Mucosa of rectum (tissue), 2 donors: ENCODE measurements around the gene CHRNB1.

ENCODE experiments used
- H3K27ac ChIP-seq, 2 donors: one replicate each; pipeline ENCODE4 v1.7.0; 2013; ENCODE audit warnings: inconsistent platforms in 2 of 2, low read depth in 2 of 2, low read length in 2 of 2
- H3K27me3 ChIP-seq, 2 donors: one replicate each; pipeline ENCODE4 v1.7.0; 2013; ENCODE audit warnings: low read length in 2 of 2; ENCODE audit not compliant: control insufficient read depth in 2 of 2, insufficient read depth in 2 of 2
- H3K36me3 ChIP-seq, 2 donors: one replicate each; pipeline ENCODE4 v1.7.0; 2013; ENCODE audit warnings: low read length in 2 of 2; ENCODE audit not compliant: control insufficient read depth in 2 of 2, insufficient read depth in 2 of 2
- H3K4me1 ChIP-seq, 2 donors: one replicate each; pipeline ENCODE4 v1.7.0; 2013; ENCODE audit warnings: low read length in 2 of 2, mild to moderate bottlenecking in 1 of 2; ENCODE audit not compliant: control insufficient read depth in 2 of 2, insufficient read depth in 2 of 2
- H3K4me3 ChIP-seq, 2 donors: one replicate each; pipeline ENCODE4 v1.7.0; 2013; ENCODE audit warnings: low read length in 2 of 2
- H3K9ac ChIP-seq, 2 donors: one replicate each; pipeline ENCODE4 v1.7.0; 2013; ENCODE audit warnings: low read length in 2 of 2, low read depth in 1 of 2, mild to moderate bottlenecking in 1 of 2
- H3K9me3 ChIP-seq, 2 donors: one replicate each; pipeline ENCODE4 v1.7.0; 2013; ENCODE audit warnings: low read length in 2 of 2; ENCODE audit not compliant: control insufficient read depth in 2 of 2
- donor health status: healthy.
- donor health status: Normal muscosa, but diverticular disease.

Gene CHRNB1

DNA sequence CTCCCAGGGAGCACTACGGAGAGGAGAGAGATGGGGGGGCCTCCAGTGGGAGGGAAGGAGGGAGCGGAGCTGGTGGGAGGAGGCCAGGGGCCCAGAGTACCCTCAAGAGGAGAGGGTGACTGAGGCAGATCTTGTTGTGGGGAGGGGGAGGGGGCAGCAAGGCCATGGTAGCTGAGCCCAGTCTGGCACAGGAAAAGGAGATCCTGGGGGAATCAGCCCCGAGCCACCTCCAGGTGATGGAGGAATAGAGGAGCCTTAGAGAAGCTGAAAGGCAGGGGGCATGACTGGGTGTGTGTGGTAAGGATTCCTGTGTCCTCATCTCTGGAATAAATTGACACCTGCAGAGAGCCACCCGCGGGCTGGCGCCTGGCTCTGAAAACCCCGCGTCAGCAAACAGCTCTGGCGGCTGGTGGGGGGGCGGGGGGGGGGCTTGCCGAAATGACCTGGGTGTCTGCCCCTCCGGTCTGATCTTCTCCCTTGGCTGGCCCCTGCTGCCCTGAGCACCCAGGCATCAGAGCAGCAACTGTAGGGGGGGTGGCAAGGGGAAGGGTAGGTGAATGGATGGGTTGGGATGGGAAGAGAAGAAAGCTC lies 38.5 kb upstream of the CHRNB1 start:
- Histone ChIP-seq H3K27me3 (peaks cover 0 to 12% of the 10 kb centered on the region in 2 donors), H3K9ac (no peak overlapping the region), H3K4me3 (no peak overlapping the region), H3K27ac (no peak overlapping the region), H3K9me3 (no peaks in the 10 kb centered on the region), H3K4me1 (peaks cover 6 to 7% of the 10 kb centered on the region in 2 donors), H3K36me3 (no peaks in the 10 kb centered on the region)

DNA sequence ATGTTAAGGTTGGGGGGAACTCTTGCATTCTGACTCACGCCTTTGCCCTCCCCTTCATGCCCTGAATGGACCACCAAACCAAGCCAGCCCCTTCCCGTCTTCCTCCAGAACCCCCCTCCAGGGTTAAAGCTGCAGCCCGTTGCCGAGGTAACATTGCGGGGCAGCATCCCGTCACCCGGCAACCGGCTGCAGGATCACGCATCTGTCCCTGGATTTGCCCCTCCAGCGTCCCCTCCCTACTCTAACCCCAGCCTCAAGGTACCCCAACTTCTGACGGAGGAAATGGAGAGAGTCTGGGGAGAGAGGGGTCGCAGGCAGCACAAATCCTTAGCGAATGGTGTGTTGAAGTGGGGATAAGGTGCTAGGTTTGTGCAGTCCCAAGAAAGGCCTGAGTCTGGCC lies 37.8 kb upstream of the CHRNB1 start:
- H3K36me3 ChIP-seq: no peaks in the 10 kb centered on the region
- H3K9ac ChIP-seq: no peak overlapping the region
- H3K9me3 ChIP-seq: no peaks in the 10 kb centered on the region
- H3K27ac ChIP-seq: no peak overlapping the region
- H3K27me3 ChIP-seq: peaks cover 0 to 12% of the 10 kb centered on the region in 2 donors
- H3K4me3 ChIP-seq: no peak overlapping the region
- peaks cover 6 to 7% of the 10 kb centered on the region in 2 donors for H3K4me1 ChIP-seq

DNA sequence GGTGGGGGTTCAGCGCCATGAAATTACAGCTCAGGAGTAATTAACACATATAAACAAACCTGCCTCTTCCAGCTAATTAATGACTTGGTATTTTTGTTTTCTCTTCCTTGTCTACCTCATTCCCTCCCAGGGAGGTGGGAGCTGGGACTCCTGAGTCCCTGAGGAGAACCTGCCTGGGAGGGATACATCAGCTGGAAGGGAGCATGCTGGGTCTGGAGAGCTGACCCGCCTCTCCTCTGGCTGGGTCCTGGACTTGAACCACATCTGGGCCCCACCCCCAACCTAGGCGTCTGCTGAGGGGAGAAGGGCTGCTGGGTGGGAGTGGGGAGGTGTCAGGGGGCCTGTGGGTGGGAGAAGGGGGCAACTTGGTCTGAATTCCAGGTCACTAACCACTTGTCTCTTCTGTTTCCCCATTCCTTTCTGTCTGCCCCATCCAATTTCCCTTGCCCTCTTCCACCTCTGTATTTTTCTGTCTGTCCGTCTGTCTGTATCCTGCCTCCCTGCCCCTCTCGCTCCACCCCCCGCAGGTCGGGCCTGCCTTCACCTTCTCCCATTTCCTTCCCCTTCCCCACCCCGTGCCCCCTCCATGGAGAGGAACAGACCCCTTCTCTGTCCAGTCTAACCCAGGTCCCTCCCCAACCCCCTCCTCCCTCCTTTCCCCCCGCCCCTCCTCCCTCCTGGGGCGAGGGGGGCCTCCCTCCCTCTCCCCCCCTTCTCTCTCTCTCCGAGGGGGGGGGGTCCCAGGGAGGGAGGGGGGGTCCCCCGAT lies 37.2 kb upstream of the CHRNB1 start, which contains the start of gene NLGN2:
Gene NLGN2, plus strand, starts transcription at position 361 of the 767 bp plus-strand sequence. CDS start 411 bp downstream, outside the sequence.
- Histone ChIP-seq H3K9me3 (no peaks in the 10 kb centered on the region), H3K4me3 (no peak within 1 kb of the TSS), H3K27ac (no peak within 1 kb of the TSS), H3K4me1 (peaks cover 5 to 6% of the 10 kb centered on the region in 2 donors), H3K36me3 (no peaks in the 10 kb centered on the region), H3K27me3 (peaks cover 0 to 12% of the 10 kb centered on the region in 2 donors), H3K9ac (no peak within 1 kb of the TSS)

DNA sequence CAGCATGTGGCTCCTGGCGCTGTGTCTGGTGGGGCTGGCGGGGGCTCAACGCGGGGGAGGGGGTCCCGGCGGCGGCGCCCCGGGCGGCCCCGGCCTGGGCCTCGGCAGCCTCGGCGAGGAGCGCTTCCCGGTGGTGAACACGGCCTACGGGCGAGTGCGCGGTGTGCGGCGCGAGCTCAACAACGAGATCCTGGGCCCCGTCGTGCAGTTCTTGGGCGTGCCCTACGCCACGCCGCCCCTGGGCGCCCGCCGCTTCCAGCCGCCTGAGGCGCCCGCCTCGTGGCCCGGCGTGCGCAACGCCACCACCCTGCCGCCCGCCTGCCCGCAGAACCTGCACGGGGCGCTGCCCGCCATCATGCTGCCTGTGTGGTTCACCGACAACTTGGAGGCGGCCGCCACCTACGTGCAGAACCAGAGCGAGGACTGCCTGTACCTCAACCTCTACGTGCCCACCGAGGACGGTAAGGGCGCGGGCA lies 36.6 kb upstream of the CHRNB1 start:
- Histone ChIP-seq H3K9me3 (no peaks in the 10 kb centered on the region), H3K4me3 (no peak overlapping the region), H3K36me3 (no peaks in the 10 kb centered on the region), H3K27me3 (peaks cover 0 to 12% of the 10 kb centered on the region in 2 donors), H3K27ac (no peak overlapping the region), H3K9ac (no peak overlapping the region), H3K4me1 (no peaks in the 10 kb centered on the region)

DNA sequence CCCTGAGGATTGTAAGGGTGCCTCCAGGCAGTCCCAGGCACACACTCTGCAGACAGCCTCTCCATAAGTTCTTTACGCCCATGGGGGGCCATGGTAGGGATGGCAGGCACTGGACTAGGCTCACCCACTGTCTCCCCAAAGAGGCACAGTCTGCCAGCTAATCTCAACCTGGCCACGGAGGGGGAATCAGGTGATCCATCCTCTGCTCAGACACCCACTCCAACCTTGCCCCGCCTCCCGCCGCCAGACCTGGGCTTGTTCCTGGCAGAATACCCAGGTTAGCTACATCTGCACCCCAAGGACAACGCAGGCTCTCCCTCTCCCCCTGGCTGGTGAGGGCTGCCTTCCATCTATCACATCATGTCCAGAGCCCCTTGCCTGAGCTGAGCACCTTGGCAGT lies 36.0 kb upstream of the CHRNB1 start:
- Histone ChIP-seq H3K9me3 (no peaks in the 10 kb centered on the region), H3K9ac (no peak overlapping the region), H3K27me3 (peaks cover 0 to 12% of the 10 kb centered on the region in 2 donors), H3K27ac (no peak overlapping the region), H3K4me1 (no peaks in the 10 kb centered on the region), H3K4me3 (no peak overlapping the region), H3K36me3 (no peaks in the 10 kb centered on the region)

DNA sequence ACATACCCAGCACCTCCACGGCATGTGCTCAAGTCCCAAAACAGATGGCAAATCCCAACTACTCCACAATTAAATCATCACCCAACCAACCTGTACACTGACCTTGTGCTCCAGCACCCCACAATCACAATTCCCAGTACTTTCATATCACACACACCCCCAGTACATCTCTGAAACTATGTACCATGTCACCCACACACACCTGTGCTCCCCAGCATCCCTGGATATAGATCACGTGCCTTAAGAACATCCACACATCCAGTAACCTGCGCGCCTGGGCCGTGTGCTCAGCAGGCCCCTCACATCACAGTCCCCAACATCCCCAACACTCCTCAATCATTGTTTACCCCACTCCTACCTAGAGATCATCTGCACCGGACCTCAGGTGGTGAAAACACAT lies 35.1 kb upstream of the CHRNB1 start:
- H3K4me3 ChIP-seq: no peak overlapping the region
- H3K27ac ChIP-seq: no peak overlapping the region
- H3K9me3 ChIP-seq: no peaks in the 10 kb centered on the region
- peaks cover 0 to 12% of the 10 kb centered on the region in 2 donors for H3K27me3 ChIP-seq
- H3K36me3 ChIP-seq: no peaks in the 10 kb centered on the region
- H3K4me1 ChIP-seq: no peaks in the 10 kb centered on the region
- H3K9ac ChIP-seq: no peak overlapping the region

DNA sequence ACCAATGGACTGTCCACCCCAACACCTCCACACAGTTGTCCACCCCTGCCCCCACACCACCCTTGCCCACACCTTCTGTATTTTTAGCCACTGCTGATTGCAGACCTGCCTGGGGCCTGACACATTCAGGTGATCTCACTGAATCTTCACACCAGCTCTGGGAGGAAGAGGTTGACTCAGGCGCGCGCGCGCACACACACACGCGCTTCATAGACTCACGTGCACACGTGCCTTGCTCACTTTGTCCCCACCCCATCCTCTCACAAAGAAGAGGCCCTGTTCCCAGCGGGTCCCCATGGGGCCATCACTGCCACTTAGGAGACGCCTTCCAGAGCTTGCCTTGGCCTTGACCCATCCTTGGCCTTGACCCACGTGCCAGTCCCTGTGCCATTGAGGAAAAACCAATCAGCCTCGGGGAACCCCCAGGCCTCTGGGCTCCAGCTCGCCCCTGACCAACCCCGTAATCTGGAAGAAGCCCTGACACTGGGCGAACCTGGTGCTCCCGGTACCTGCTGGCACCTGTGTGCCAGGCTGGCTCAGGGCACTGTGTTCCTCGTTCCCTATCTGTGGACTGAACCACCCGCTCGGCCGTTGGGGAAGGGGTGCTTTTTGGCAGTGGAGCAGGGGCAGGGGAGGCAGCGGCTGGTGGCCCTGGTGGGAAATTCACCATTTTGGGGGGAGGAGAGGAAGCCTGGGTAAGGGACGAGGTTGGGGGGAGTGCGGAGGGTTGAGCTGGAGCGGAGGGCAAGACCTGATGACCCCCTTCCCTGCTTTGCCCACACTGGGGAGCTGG lies 34.0 kb upstream of the CHRNB1 start:
- Histone ChIP-seq H3K9ac (no peak overlapping the region), H3K36me3 (no peaks in the 10 kb centered on the region), H3K9me3 (no peaks in the 10 kb centered on the region), H3K27me3 (peaks cover 0 to 8% of the 10 kb centered on the region in 2 donors), H3K4me3 (no peak overlapping the region), H3K27ac (no peak overlapping the region), H3K4me1 (no peaks in the 10 kb centered on the region)

DNA sequence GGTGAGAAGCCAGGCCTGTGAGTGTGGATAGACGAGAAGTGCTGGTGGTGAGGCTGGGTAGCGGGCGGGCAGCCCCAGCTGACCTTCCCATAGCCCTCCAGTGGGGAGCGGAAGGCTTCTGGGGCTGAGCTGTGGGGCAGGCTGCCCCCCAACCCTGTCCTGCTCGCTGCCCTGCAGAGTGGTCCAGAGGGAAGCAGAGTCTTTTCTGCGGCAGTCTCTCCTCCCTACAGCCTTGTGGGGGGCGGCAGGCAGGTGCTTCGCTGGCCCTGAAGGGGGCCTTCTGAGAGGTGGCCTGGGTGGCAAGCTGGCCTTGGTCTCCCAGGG lies 33.5 kb upstream of the CHRNB1 start:
- Histone ChIP-seq H3K9ac (no peak overlapping the region), H3K9me3 (no peaks in the 10 kb centered on the region), H3K4me3 (no peak overlapping the region), H3K27me3 (peaks cover 0 to 3% of the 10 kb centered on the region in 2 donors), H3K36me3 (no peaks in the 10 kb centered on the region), H3K4me1 (no peaks in the 10 kb centered on the region), H3K27ac (no peak overlapping the region)

DNA sequence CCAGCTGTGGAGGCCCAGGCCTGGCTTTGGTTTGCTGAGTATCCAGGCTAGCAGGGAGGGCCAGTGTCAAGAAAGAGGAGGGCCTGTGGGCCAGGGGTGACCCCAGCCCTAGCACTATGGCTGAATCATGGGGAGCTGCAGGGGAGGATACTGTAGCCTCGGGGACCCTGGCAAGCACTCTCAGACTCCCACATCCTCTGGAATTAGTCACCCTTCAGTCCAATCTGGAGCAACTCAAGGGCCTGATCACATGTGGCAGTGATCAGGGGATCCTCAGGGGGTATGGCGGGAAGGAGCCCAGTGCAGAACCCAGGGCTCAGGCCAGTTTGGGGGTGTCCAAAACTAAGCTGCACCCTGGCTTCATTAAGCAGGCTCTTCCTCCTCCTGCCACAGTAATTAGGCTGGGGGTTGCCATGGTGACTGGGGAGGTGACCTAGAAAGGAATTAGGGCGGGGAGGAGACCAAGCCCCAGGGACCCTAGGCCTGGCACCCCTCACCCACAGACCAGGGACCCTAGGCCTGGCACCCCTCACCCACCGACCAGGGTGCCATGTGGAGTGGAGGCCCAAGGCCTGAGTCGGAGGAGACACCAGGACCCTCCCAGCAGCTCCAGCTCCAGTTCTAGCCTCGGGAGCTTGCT lies 31.4 kb upstream of the CHRNB1 start:
- Histone ChIP-seq H3K27me3 (no peaks in the 10 kb centered on the region), H3K9ac (no peak overlapping the region), H3K9me3 (no peaks in the 10 kb centered on the region), H3K36me3 (no peaks in the 10 kb centered on the region), H3K27ac (no peak overlapping the region), H3K4me3 (no peak overlapping the region), H3K4me1 (no peaks in the 10 kb centered on the region)
